UCSD-AML1 (cell line): ENCODE measurements around the gene GP1BB.
"Not testable (repeated sequence)": the region's sequence is repeated elsewhere in the genome, so short reads cannot be mapped to it uniquely, and the experiment has no call there.

Experiments
- DNase-seq: peaks from one replicate; lab custom pipeline; 2025; ENCODE audit not compliant: unreplicated experiment; lab: John Stamatoyannopoulos, UW

The GP1BB gene

DNA sequence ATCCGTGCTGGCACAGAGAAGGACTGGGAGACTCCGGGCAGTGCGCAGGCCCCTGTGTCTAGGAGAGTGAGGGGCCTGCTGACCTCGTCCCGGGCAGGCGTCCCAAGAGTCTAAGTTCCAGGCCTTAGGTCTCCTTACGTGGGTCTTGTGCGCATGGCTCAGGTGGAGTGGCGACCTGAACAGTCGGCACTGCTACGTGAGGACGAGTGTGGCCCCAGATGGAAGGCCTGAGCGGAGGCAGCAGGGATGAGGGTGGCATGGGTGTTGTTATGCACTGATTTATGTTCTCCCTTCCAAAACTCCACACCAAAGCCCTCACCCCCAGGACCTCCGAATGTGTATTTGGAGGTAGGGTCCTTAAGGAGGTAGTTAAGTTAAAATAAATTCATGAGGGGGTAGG is 29.8 kb upstream of the GP1BB start:
- no peak for DNase-seq

- no peak for DNase-seq
Observed at GRCh38 chr22:19693981-19694670, 29.2 kb upstream of the GP1BB start.

GRCh38 chr22:19694696-19695095 is 28.6 kb upstream of the GP1BB start:
- no peak for DNase-seq

- DNase-seq: no peak
Observed at GRCh38 chr22:19696504-19697276, 26.6 kb upstream of the GP1BB start.

DNA sequence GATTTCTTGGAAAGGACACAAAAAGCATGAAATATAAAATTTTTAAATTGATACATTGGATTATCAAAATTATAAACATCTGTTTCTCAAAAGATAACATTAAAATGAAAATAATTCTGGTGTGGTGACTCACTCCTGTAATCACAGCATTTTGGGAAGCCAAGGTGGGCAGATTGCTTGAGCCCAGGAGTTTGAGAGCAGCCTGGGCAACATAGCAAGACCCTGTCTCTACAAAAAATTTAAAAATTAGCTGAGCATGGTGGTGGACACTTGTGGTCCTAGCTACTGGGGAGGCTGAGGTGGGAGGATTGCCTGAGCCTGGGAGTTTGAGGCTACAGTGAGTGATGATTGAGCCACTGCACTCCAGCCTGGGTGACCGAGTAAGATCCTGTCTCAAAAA is 25.5 kb upstream of the GP1BB start:
- DNase-seq: not testable (repeated sequence)

DNA sequence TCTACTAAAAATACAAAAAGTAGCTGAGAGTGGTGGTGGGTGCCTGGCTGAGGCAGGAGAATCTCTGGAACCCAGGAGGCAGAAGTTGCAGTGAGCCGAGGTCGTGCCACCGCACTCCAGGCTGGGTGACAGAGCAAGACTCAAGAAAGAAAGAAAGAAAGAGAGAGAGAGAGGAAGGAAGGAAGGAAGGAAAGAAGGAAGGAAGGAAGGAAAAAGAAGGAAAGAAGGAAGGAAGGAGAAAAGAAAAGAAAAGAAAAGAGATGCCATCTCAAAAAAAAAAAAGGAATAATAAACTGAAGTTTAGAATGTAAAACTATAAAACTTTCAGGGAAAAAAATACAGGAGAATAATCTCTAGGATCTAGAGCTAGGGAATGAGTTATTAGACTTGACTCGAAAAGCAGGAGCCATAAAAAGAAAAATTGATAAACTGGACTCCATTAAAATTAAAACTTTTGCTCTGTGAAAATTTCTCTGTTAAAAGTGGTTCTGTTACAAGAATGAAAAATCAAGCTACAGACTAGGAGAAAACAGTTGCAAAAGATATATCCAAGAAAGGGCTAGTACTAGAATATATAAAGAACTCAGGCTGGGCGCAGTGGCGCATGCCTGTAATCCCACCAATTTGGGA is 22.4 kb upstream of the GP1BB start:
- DNase-seq: no peak

DNA sequence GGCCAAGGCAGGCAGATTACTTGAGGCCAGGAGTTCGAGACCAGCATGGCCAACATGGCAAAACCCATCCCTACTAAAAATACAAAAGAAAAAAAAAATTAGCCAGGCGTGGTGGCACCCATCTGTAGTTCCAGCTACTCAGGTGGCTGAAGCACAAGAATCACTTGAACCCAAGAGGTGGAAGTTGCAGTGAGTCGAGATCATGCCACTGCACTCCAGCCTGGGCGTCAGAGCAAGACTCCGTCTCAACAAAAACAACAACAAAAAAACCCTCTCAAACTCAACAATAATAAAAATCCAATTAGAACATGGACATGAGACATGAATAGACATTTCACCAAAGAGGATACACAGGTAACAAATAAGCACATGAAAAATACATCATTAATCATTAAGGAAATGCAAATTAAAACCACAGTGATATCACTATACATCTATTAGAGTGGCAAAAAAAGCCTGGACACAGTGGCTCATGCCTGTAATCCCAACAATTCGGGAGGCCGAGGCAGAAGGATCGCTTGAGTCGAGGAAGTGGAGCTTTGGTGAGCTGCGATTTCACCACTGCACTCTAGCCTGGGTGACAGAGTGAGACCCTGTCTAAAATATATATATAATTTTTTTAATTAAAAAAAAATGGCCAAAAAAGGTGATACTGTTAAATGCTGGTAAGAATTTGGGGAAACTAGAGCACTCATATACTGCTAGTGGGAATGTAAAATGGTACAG is 21.8 kb upstream of the GP1BB start:
- DNase-seq: no peak

DNA sequence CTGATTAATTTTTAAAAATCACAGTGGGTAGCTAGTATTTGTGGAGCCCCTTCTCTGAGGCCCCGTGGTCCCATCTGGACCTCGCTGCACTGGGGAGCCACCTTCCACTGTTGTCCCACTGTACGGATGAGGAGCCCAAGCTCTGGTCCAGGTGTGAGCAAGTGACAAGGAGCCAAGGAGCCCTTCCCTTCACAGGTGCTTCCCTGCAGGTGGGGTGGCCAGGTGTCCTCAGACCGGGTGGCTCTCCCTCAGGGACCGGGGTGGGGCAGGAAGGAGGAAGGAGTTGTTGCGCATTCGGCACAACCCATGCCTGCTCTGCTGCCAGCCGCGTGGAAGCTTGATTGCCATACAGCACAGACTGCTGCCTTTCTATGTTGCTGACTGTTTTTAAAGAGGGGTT is 19.5 kb upstream of the GP1BB start:
- no peak for DNase-seq

DNA sequence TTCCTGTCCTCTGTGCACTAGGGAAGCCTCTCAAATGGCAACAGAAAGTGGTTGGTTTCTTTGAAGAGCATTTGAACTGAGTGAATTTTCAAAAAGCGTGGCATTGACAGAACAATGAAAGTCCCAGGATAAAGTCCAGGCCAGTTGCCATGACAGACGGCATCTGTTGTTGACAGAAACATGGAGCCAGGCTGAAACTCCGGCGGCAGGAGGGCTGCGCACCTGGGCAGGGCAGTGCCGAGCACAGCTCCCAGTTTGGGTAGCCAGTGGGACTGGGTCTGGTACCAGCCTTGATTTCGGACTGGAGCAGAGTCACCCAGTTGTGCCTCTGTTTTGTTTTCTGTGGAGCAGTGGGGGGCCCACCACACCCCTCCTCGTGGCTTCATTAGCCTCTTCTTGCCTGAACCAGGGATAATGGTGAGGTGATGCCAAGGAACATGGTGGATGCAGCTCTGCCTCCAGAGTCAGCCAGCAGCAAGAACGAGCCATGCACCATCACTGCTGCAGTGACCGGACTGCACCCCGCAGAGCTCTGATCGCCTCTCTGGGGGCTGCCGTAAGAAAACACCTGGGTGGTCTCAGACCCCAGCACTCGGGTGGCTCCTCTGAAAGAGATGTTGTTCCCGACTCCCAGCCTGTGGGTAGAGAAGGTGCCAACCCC is 18.9 kb upstream of the GP1BB start:
- DNase-seq: no peak

GRCh38 chr22:19705181-19705934 is 18.0 kb upstream of the GP1BB start:
- DNase-seq: no peak

DNA sequence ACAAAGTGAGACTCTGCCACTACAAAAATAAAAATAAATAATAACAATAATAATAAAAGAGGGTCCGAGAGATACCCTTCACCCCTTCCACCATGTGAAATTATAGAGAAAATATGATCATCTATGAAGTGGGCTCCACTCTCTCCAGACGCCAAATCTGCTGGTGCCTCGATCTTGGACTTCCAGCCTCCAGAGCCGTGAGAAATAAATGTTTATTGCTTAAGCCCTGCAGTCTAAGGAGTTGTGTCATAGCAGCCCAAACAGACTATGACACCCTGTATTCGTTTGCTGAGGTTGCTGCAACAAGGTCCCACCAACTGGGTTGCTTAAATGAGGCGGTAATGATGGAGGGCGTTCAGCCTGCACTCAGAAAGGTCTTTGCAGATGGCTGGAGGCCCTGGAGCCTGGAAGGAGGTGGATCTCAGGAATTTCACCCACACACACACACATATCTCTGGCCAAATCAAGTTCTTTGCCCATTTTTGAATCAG is 16.6 kb upstream of the GP1BB start:
- no peak for DNase-seq

DNA sequence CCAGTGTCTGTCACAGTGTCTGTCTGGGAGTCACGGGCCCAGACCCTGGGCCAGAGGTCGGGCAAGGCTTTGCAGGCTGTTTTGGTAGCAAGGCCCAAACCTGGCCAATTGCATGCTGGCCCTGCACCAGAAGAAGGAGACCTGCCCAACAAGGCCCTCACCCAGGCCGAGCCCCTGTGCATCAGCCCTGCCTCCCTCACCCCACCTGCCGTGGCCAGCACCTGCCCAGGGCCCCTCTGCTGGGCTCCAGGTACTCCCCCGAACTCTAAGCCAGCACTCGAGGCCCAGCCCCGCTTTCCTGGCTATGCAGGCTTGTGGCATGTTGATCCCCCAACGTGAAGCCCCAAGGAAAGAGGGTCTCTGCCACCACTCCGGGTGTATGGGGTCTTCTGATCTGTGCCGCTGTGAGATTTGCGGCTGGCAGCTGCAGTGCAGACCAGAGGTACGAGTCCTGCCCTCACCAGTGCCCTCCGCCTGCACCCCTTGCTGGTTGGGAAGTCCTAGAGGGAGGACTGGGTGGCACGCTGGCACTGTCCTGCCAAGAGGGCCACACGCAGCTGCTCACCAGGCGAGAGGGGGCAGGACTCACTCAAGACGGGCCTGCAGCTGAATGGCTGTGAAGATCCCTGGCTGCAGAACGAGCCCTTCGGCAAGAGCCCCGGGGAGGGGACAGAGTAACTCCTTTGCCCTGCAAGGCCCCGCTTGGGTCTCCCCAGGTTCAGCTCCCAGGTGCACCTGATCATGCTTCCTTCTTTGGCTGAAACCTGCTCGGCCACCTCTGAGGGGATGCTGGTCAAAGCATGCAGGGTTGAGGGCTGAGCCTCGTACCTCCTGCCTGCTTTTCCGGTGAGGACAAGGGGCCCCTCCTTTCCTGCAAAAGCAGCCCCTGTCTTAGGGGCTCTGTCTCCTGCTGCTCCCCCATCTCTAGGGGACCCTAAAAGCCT is 15.7 kb upstream of the GP1BB start:
- no peak for DNase-seq

- no peak for DNase-seq
Observed at GRCh38 chr22:19708321-19709011, 14.9 kb upstream of the GP1BB start.

DNA sequence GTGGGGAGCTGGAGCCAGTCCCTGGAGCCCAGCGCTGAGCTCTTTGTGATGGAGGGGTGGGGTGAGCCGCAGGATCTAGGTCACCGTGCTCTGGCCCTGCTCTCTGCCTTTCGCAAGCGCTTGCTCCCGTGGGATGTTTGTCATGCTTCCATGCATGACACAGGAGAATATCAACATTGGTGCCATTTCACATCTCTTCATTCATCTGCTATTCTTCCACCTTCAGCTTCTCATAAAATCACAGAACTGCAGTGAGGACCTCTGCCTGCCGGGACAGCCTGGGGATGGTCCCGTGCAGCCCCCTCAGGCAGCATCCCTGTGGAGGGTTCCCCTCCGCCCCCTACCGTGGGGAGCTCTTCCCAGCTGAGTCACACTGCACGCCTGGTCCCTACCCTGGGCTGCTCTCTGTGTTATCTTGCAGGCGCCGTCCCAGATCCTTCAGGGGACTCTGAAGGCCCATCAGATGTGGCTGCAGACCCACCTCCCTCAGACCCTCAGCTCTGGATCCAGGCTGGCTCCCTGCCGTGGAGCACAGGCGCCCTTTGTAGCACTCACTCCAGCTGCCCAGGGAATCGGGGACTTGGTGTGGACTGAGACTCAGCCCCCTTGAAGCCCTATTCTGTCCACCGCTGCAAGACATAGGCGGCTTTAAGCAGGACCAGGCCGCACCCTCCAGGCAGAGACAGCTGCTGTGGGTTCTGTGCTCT is 14.1 kb upstream of the GP1BB start:
- no peak for DNase-seq

DNA sequence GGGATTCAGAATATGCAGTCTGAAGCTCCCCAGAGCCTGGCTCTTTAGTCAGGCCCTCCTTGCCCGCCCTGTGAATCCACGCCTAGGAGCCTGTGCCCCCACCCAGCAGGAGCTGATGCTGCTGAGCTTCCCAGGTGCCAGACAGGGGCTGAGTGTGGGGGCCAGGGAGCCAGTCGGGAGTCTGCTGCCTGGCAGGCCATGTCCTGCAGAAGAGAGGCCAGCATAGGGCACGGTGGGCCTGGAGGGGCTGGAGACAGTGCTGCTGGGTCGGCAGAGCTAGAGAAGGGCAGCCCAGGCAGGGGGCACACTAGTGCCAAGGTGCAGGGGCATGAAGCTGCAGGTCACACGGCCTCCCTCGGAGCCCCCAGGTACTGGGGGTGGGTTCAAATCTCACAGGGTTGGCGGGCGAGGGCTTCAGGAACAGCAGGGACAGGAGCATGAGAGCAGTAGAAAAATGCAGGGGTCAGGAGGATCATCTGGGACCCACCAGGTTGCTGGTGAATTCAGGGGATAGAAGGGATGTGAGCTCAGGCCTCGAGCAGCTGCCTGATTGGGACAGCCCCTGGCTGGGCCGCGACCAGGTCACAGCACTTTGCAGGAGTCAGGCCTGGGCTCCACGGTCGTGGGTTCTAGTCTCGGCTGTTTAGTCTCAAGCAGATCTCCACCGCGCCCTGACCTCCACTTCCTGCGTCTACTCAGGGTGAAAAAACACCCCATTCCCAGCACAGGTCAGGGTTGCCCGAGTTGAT is 13.1 kb upstream of the GP1BB start:
- DNase-seq: no peak

GRCh38 chr22:19710769-19711106 is 12.6 kb upstream of the GP1BB start:
- DNase-seq: no peak

- DNase-seq: no peak
Observed at GRCh38 chr22:19713245-19713644, 10.1 kb upstream of the GP1BB start.
